Cardiac muscle cell (in vitro differentiated cells and primary cell): ENCODE measurements around the gene XYLT1. TPM values are rescaled to one million over a fixed set of nuclear protein-coding genes. Genes with fewer than 3 reads are reported as not detected.
"Not testable (repeated sequence)": the region's sequence is repeated elsewhere in the genome, so short reads cannot be mapped to it uniquely, and the experiment has no call there.

Experiments used
- DNase-seq, 2 donors: peaks; one replicate each; pipeline versions ENCODE4 v3.0.0 to v3.0.0-alpha.2; 2010 to 2017; ENCODE audit warnings: low read depth in 1 of 2, low spot score in 1 of 2
- H3K27ac ChIP-seq: fragments of 200-600 bp; sonication (generic); 2 replicates; pipeline ENCODE4 v1.5.1; 2016
- H3K27me3 ChIP-seq: fragments of 200-600 bp; sonication (generic); 2 replicates; pipeline ENCODE4 v1.6.0; 2016; ENCODE audit warnings: control low read depth
- H3K36me3 ChIP-seq: fragments of 200-600 bp; sonication (generic); 2 replicates; pipeline ENCODE4 v1.5.1; 2016; ENCODE audit warnings: control low read depth
- H3K4me1 ChIP-seq: fragments of 200-600 bp; sonication (generic); 2 replicates; pipeline ENCODE4 v1.8.1; 2017; ENCODE audit warnings: low read depth, mild to moderate bottlenecking, mixed run types
- H3K4me3 ChIP-seq: fragments of 200-600 bp; sonication (generic); 2 replicates; pipeline ENCODE4 v1.5.1; 2016; ENCODE audit warnings: mild to moderate bottlenecking
- H3K9me3 ChIP-seq: fragments of 200-600 bp; sonication (generic); 2 replicates; pipeline ENCODE4 v1.5.1; 2017; ENCODE audit warnings: low read depth, mild to moderate bottlenecking, control low read depth
- CTCF ChIP-seq: IDR thresholded peaks from 2 replicates; pipeline ENCODE4 v1.5.1; 2012; ENCODE audit warnings: low read depth, mild to moderate bottlenecking, low read length
- polyA plus RNA-seq: library from polyadenylated mRNA; unstranded; fragments of >200 nt; fragmentation: Nextera tagmentation; extraction: Ambion mirVana; gene quantifications from 2 replicates; pipeline ENCODE4 v1.2.1, GENCODE V29; 2016
- total RNA-seq: library from RNA; depleted of rRNA; stranded (reverse); fragments of >200 nt; gene quantifications from 2 replicates; pipeline ENCODE4 v1.2.3, GENCODE V29; 2016

XYLT1 gene
- total and polyA plus RNA-seq, 2 experiments from 2014 or later, result 3.1 to 7.2 TPM

DNA sequence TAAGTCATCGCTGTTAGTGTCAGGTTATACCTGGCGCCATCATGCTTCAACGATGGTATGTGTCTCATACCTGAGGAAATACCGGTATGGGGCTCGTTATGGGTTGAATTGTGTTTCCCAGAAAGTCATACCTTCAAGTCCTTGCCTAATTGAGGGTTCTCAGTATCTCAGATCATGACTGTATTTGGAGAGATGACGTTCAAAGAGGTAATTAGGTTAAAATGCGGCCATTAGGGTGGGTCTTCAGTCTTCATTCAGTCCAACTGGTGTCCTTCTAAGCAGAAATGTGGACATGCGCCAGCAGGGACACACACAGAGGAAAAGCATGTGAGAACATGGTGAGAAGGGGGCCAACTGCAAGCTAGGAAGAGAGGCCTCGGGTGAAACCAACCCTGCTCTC lies 37.5 kb upstream of the XYLT1 start:
- no peak overlapping the region for H3K27ac ChIP-seq
- DNase-seq, result no peak
- TF ChIP-seq CTCF, result no peak

DNA sequence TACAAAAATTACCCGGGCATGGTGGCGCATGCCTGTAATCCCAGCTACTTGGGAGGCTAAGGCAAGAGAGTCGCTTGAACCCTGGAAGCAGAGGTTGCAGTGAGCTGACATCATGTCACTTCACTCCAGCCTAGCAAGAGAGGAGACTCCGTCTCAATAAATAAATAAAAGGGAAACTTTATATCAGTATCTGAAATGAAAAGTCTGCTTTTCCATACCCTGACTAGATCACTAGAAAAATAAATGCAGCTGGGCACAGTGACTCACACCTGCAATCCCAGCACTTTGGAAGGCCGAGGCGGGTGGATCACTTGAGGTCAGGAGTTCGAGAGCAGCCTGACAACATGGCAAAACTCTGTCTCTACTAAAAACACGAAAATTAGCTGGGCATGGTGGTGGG lies 36.8 kb upstream of the XYLT1 start:
- not testable (repeated sequence) for DNase-seq, H3K27ac ChIP-seq, H3K4me1 ChIP-seq, H3K9me3 ChIP-seq, H3K36me3 ChIP-seq, H3K4me3 ChIP-seq, H3K27me3 ChIP-seq

More for the DNA sequence above, 37.5 kb upstream of the XYLT1 start:
- Histone ChIP-seq H3K4me1 (peaks cover 4% of the 10 kb centered on the region), H3K36me3 (no peaks in the 10 kb centered on the region), H3K9me3 (no peaks in the 10 kb centered on the region), H3K4me3 (no peak overlapping the region), H3K27me3 (no peaks in the 10 kb centered on the region)

DNA sequence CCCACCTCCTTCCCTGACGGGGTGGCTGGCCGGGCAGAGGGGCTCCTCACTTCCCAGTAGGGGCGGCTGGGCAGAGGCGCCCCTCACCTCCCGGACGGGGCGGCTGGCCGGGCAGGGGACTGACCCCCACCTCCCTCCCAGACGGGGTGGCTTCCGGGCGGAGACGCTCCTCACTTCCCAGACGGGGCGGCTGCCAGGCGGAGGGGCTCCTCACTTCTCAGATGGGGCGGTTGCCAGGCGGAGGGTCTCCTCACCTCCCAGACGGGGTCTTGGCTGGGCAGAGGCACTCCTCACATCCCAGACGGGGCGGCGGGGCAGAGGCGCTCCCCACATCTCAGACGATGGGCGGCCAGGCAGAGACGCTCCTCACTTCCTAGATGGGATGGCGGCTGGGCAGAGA lies 35.1 kb upstream of the XYLT1 start:
- not testable (repeated sequence) for H3K4me1 ChIP-seq, H3K4me3 ChIP-seq, H3K27me3 ChIP-seq, H3K9me3 ChIP-seq, H3K36me3 ChIP-seq, DNase-seq, H3K27ac ChIP-seq

GRCh38 chr16:17504050-17504449 lies 33.3 kb upstream of the XYLT1 start:
- no peaks in the 10 kb centered on the region for H3K27me3 ChIP-seq
- DNase-seq, result no peak
- no peak overlapping the region for H3K4me3 ChIP-seq
- TF ChIP-seq CTCF, result no peak
- H3K27ac ChIP-seq, result no peak overlapping the region
- H3K9me3 ChIP-seq, result no peaks in the 10 kb centered on the region
- H3K4me1 ChIP-seq, result no peaks in the 10 kb centered on the region
- no peaks in the 10 kb centered on the region for H3K36me3 ChIP-seq

- no peaks in the 10 kb centered on the region for H3K4me1 ChIP-seq
- H3K4me3 ChIP-seq, result no peak overlapping the region
- DNase-seq, result no peak
- H3K27ac ChIP-seq, result no peak overlapping the region
- no peak for TF ChIP-seq CTCF
- H3K27me3 ChIP-seq, result no peaks in the 10 kb centered on the region
- H3K9me3 ChIP-seq, result no peaks in the 10 kb centered on the region
- no peaks in the 10 kb centered on the region for H3K36me3 ChIP-seq
Observed at GRCh38 chr16:17503331-17503730, 32.6 kb upstream of the XYLT1 start.

DNA sequence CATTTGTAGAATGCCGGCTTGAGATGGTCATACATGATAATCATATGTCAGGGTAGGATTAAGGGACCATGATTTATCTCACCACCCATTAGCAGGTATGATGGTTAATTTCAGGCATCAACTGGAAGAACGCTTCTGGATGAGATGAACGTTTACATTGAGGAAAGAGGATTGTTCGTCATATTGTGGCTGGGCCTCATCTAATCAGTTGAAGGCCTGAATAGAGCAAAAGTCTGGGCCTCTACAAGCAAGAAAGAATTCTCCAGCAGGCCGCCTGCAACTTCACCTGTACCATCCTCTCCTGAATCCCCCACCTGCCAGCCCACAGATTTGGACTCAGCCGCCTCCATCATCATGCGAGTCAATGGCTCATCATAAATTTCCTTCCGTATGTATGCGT lies 30.6 kb upstream of the XYLT1 start:
- H3K4me1 ChIP-seq, result no peaks in the 10 kb centered on the region
- no peak overlapping the region for H3K27ac ChIP-seq
- no peaks in the 10 kb centered on the region for H3K36me3 ChIP-seq
- H3K9me3 ChIP-seq, result no peaks in the 10 kb centered on the region
- H3K27me3 ChIP-seq, result no peaks in the 10 kb centered on the region
- TF ChIP-seq CTCF, result no peak
- no peak for DNase-seq
- H3K4me3 ChIP-seq, result no peak overlapping the region
